Ishikawa (cell line): Measurements from ENCODE around the gene PCDHGA9.

Experiments
- CEBPB ChIP-seq: IDR thresholded peaks from 2 replicates; pipeline ENCODE4 v1.6.1; 2012
- CREB1 ChIP-seq: IDR thresholded peaks from 2 replicates; pipeline ENCODE4 v1.6.1; 2012; ENCODE audit warnings: low read depth
- EGR1 ChIP-seq: IDR thresholded peaks from 2 replicates; pipeline ENCODE4 v1.6.1; 2012
- EP300 ChIP-seq: IDR thresholded peaks from 2 replicates; pipeline ENCODE4 v1.6.1; 2012; ENCODE audit warnings: borderline replicate concordance
- FOXM1 ChIP-seq: IDR thresholded peaks from 2 replicates; pipeline ENCODE4 v1.6.1; 2012; ENCODE audit warnings: low read depth, borderline replicate concordance
- MAX ChIP-seq: IDR thresholded peaks from 2 replicates; pipeline ENCODE4 v1.6.1; 2012
- NFIC ChIP-seq: IDR thresholded peaks from 2 replicates; pipeline ENCODE4 v1.6.1; 2012
- RAD21 ChIP-seq: IDR thresholded peaks from 2 replicates; pipeline ENCODE4 v1.6.1; 2012; ENCODE audit warnings: low read depth
- REST ChIP-seq: IDR thresholded peaks from 2 replicates; pipeline ENCODE4 v1.6.1; 2012; ENCODE audit warnings: low read depth, mild to moderate bottlenecking
- TAF1 ChIP-seq: IDR thresholded peaks from 2 replicates; pipeline ENCODE4 v1.6.1; 2012; ENCODE audit warnings: low read depth, mild to moderate bottlenecking
- TCF12 ChIP-seq: IDR thresholded peaks from 2 replicates; pipeline ENCODE4 v1.6.1; 2012; ENCODE audit warnings: low read depth
- TEAD4 ChIP-seq: IDR thresholded peaks from 2 replicates; pipeline ENCODE4 v1.6.1; 2012
- YY1 ChIP-seq: IDR thresholded peaks from 2 replicates; pipeline ENCODE4 v1.6.1; 2012; ENCODE audit warnings: low read depth
- ZBTB7A ChIP-seq: IDR thresholded peaks from 2 replicates; pipeline ENCODE4 v1.6.1; 2012; ENCODE audit warnings: low read depth
- TF ChIP-seq, protein P1 (sequence below): IDR thresholded peaks from 2 replicates; pipeline ENCODE4 v1.6.1; 2012

PCDHGA9 gene

GRCh38 chr5:141373673-141374317 lies 28.8 kb upstream of the PCDHGA9 start, which contains the start of gene PCDHGA6:
Gene PCDHGA6 (plus strand): TSS chr5:141373891. CDS start chr5:141374084, 193 bp downstream.
- TF ChIP-seq CREB1 = no peak
- TF ChIP-seq RAD21 = peak; percentile 53
- TF ChIP-seq REST = no peak
- no peak for TF ChIP-seq ZBTB7A

DNA sequence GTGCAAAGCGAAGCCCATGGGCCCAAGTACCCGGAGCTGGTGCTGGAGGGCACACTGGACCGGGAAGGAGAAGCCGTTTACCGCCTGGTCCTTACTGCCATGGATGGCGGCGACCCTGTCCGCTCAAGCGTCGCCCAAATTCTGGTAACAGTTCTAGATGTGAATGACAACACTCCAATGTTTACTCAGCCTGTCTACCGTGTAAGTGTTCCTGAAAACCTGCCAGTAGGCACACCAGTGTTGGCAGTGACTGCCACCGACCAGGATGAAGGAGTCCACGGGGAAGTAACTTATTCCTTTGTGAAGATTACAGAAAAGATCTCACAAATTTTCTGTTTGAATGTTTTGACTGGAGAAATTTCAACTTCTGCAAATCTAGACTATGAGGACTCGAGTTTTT lies 28.0 kb upstream of the PCDHGA9 start:
- TF ChIP-seq RAD21 = no peak
- TF ChIP-seq TEAD4 = no peak

GRCh38 chr5:141382469-141383294 lies 19.9 kb upstream of the PCDHGA9 start, which contains the start of gene PCDHGA7:
Gene PCDHGA7 (plus strand): TSS chr5:141382742. CDS start chr5:141382900, 158 bp downstream.
- no peak for TF ChIP-seq FOXM1
- TF ChIP-seq MAX = no peak
- no peak for TF ChIP-seq ZBTB7A
- TF ChIP-seq TEAD4 = no peak
- no peak for TF ChIP-seq EGR1
- no peak for TF ChIP-seq NFIC
- TF ChIP-seq YY1 = no peak
- no peak for TF ChIP-seq RAD21
- TF ChIP-seq CEBPB = no peak
- TF ChIP-seq CREB1 = no peak
- no peak for TF ChIP-seq EP300
- TF ChIP-seq REST = no peak
- TF ChIP-seq TCF12 = no peak
- TF ChIP-seq, protein P1, sequence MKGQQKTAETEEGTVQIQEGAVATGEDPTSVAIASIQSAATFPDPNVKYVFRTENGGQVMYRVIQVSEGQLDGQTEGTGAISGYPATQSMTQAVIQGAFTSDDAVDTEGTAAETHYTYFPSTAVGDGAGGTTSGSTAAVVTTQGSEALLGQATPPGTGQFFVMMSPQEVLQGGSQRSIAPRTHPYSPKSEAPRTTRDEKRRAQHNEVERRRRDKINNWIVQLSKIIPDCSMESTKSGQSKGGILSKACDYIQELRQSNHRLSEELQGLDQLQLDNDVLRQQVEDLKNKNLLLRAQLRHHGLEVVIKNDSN = no peak
- TF ChIP-seq TAF1 = no peak

- no peak for TF ChIP-seq CREB1
- no peak for TF ChIP-seq FOXM1
- TF ChIP-seq MAX = no peak
- no peak for TF ChIP-seq TCF12
- TF ChIP-seq EP300 = no peak
- no peak for TF ChIP-seq ZBTB7A
- no peak for TF ChIP-seq YY1
- TF ChIP-seq CEBPB = no peak
- no peak for TF ChIP-seq TEAD4
- no peak for TF ChIP-seq TAF1
- no peak for TF ChIP-seq NFIC
- TF ChIP-seq EGR1 = no peak
- TF ChIP-seq REST = no peak
- TF ChIP-seq RAD21 = no peak
- TF ChIP-seq, protein P1 = no peak
These were observed 19.2 kb upstream of the PCDHGA9 start for GRCh38 chr5:141383345-141383744.
